ENCODE data around the gene WHRN.

Gene WHRN

DNA sequence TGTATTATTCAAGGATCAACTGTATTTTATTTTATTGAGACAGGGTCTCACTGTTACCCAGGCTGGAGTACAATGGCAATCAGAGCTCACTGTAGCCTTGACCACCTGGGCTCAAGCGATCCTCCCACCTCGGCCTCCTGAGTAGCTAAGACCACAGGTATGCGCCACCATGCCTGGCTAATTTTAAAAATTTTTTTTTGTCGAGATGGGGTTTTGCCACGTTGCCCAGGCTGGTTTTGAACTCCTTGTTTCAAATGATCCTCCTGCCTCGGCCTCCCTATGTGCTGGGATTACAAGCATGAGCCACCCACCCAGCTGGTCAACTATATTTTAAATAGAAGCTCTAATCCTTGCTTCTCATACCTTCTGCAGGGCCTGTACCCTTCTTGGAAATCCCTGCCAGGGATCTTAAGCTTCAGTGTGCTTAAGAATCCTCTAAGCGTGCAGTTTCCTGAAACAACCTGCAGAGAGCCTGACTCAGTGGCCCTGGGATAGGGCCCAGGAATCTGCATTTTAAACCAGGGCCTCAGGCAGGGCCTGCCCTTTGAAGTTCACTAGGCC lies 120.4 kb downstream of the WHRN start:
- H3K9me3 Mint-ChIP-seq = no peaks in the 10 kb centered on the region
- peaks cover 4% of the 10 kb centered on the region for H3K36me3 Mint-ChIP-seq (ENCODE audit: low read depth)
- TF ChIP-seq, protein P1, sequence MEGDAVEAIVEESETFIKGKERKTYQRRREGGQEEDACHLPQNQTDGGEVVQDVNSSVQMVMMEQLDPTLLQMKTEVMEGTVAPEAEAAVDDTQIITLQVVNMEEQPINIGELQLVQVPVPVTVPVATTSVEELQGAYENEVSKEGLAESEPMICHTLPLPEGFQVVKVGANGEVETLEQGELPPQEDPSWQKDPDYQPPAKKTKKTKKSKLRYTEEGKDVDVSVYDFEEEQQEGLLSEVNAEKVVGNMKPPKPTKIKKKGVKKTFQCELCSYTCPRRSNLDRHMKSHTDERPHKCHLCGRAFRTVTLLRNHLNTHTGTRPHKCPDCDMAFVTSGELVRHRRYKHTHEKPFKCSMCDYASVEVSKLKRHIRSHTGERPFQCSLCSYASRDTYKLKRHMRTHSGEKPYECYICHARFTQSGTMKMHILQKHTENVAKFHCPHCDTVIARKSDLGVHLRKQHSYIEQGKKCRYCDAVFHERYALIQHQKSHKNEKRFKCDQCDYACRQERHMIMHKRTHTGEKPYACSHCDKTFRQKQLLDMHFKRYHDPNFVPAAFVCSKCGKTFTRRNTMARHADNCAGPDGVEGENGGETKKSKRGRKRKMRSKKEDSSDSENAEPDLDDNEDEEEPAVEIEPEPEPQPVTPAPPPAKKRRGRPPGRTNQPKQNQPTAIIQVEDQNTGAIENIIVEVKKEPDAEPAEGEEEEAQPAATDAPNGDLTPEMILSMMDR (IDR thresholded peaks at IDR 0.05) = no peak
- H3K4me3 Mint-ChIP-seq = no peak overlapping the region
- no peak for DNase-seq
- peaks cover 80% of the 10 kb centered on the region for H3K4me1 Mint-ChIP-seq
- peaks cover 4% of the 10 kb centered on the region for H3K27me3 Mint-ChIP-seq (ENCODE audit: low read depth, poor library complexity)
- H3K27ac Mint-ChIP-seq = no peak overlapping the region

DNA sequence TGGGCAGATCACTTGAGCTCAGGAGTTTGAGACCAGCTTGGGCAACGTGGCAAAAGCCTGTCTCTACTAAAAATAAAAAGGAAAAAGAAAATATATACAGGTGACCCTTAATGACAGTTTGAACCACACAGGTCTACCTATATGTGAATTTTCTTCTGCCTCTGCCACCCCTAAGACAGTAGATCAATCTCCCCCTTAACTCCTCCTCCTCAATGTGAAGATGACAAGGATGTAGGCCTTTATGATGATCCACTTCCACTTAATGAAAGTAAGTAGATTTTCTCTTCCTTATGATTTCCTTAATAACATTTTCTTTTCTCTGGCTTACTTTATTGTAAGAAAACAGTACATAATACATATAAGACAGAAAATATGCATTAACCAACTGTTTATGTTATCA lies 120.9 kb downstream of the WHRN start:
- peaks cover 74% of the 10 kb centered on the region for H3K4me1 Mint-ChIP-seq
- H3K27me3 Mint-ChIP-seq (ENCODE audit: low read depth, poor library complexity) = peaks cover 4% of the 10 kb centered on the region
- TF ChIP-seq, protein P1 (IDR thresholded peaks at IDR 0.05) = no peak
- no peaks in the 10 kb centered on the region for H3K9me3 Mint-ChIP-seq
- no peak for DNase-seq
- H3K4me3 Mint-ChIP-seq = no peak overlapping the region
- peaks cover 6% of the 10 kb centered on the region for H3K36me3 Mint-ChIP-seq (ENCODE audit: low read depth)
- H3K27ac Mint-ChIP-seq = no peak overlapping the region

DNA sequence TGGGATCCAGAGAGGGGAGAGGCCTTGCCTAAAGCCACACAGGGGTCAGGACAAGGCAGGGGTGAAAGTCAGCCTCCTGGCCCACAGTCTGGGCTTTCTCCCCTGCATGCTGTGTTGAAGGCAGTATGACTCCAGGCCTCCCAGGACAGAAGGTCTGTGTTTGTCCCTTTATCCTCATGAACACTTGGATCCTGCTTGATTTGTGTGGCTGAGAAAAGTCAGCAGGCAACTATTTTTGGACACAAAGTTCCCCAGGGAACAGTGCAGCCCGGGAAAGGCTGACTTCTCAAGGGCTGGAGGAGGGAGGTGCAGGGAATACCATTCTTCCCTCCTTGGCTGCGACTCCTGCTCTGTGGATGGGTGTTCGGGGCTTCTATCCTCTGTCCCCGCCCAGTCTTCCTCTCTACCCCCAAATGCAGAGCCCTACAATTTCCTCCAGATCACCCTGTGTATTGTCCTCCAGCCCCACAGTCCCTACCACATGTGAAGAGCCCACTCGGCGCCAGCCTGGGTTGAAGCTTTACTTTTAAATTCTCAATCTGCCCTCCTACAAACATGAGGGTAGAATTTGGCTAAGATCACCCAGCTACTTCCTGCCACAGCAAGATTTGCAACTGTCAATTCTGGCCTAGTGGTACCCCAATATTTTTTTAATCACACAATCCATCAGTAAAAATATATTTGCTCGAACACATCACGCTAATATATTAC lies 121.6 kb downstream of the WHRN start:
- peaks cover 4% of the 10 kb centered on the region for H3K27me3 Mint-ChIP-seq (ENCODE audit: low read depth, poor library complexity)
- TF ChIP-seq, protein P1 (IDR thresholded peaks at IDR 0.05) = no peak
- H3K36me3 Mint-ChIP-seq (ENCODE audit: low read depth) = peaks cover 6% of the 10 kb centered on the region
- peak overlapping the region; percentile 27 for H3K4me3 Mint-ChIP-seq
- H3K4me1 Mint-ChIP-seq = peaks cover 68% of the 10 kb centered on the region
- peak overlapping the region; percentile 92 for H3K27ac Mint-ChIP-seq
- no peaks in the 10 kb centered on the region for H3K9me3 Mint-ChIP-seq
- DNase-seq = no peak

GRCh38 chr9:114382699-114383520 lies 122.4 kb downstream of the WHRN start:
- peak overlapping the region; percentile 92 for H3K27ac Mint-ChIP-seq
- peaks cover 9% of the 10 kb centered on the region for H3K36me3 Mint-ChIP-seq (ENCODE audit: low read depth)
- TF ChIP-seq, protein P1 (IDR thresholded peaks at IDR 0.05) = no peak
- H3K27me3 Mint-ChIP-seq (ENCODE audit: low read depth, poor library complexity) = peaks cover 4% of the 10 kb centered on the region
- H3K4me1 Mint-ChIP-seq = peaks cover 64% of the 10 kb centered on the region
- no peak for DNase-seq
- peak overlapping the region; percentile 32 for H3K4me3 Mint-ChIP-seq
- H3K9me3 Mint-ChIP-seq = no peaks in the 10 kb centered on the region

GRCh38 chr9:114378883-114379282 lies 126.4 kb downstream of the WHRN start:
- H3K4me1 Mint-ChIP-seq = peaks cover 36% of the 10 kb centered on the region
- no peak overlapping the region for H3K4me3 Mint-ChIP-seq
- H3K36me3 Mint-ChIP-seq (ENCODE audit: low read depth) = peaks cover 21% of the 10 kb centered on the region
- peaks cover 4% of the 10 kb centered on the region for H3K27me3 Mint-ChIP-seq (ENCODE audit: low read depth, poor library complexity)
- no peaks in the 10 kb centered on the region for H3K9me3 Mint-ChIP-seq
- DNase-seq = no peak
- TF ChIP-seq, protein P1 (IDR thresholded peaks at IDR 0.05) = no peak
- H3K27ac Mint-ChIP-seq = no peak overlapping the region

Measured in nephron progenitor cell (in vitro differentiated cells).